ENCODE measurements around the gene NGEF.

The NGEF gene

DNA sequence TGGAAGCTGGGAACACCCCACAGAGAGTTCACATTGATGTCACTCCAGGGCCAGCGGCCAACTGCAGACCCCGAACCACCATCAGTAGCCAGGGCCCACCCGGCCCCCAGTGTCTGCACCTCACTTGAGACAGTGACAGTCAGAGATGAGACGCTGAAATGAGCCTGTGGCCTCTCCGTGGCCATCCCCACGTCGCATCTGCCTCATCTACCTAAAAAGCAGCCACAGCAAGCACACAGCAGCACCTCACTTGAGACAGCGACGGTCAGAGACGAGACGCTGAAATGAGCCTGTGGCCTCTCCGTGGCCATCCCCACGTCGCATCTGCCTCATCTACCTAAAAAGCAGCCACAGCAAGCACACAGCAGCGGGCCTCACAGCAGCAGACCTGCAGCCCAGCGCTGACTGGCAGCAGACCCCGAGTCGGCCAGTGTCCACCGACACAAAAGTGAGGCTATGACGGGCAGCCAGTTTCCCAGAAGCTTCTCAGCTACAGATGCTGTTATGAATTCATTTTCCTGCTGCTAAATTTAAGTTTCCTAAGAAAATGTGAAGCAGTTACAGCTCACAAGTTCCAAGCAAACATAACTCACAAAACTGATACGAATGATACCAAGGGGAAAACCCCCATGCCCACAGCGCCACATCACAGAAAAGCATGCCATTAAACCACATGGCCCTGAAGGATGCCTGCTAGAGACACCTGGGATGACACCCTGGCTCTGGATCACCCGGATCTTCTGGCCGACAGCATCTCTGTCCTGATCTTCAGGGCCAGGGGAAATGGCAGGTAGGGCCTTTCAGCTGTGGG is 115.3 kb downstream of the NGEF start:
- DNase-seq (ENCODE audit: low spot score), result no peak

DNA sequence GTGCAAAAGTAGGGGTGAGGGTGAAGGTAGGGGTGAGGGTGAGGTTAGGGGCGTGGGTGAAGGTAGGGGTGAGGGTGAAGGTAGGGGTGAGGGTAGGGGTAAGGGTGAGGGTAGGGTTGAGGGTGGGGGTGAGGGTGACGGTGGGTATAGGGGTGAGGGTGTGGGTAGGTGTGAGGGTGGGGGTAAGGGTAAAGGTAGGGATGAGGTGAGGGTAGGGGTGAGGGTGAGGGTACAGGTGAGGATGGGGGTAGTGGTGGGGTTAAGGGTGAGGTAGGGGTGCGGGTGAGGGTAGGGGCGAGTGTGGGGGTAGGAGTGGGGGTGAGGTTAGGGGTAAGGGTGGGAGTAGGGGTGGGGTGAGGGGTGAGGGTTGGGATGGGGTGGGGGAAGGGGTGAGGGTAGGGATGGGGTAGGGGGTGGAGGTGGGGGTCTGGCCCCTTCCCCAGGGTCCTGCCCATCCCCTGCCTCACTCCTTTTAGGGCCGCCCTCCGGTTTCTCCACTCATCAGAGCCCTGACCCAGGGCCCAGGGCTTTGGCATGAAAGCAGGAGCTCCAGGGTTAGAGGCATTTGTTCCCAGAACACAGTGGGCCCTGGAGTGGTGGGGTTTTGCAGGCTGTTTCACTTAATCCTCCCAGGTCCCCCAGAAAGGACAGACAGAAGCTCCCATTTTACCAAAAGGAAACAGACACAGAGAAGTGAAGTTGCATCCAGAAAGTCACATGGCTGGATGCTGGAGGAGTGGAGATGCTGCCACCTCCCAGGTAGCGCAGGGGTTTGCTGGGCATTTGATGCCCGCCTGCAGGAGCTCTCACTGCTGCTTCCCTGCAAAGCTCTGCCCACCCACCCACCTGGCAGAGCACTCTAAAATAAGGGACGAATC is 116.1 kb downstream of the NGEF start:
- no peak for DNase-seq (ENCODE audit: low spot score)

- no peak for DNase-seq (ENCODE audit: low spot score)
Observed at GRCh38 chr2:232896111-232896510, 116.9 kb downstream of the NGEF start.

DNA sequence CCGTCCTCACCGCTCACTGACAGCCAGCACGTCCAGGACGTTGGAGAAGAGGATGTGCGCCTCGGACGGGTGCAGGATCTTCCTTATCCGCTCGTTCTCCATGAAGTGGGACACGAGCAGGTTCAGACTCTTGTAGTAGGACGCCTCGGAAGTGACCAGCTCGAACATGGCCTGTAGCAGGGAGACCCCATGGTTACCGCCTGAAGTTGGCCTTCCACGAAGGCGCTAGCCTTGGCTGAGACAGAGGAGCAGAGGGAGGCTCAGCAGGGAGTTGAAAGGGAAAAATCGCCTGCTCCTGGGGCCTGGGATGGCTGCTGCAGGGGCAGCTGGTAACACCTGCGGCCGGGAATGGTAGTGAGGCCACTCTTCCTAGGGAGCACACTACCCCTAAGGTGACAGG is 118.3 kb downstream of the NGEF start:
- DNase-seq (ENCODE audit: low spot score), result no peak

- no peak for DNase-seq (ENCODE audit: low spot score)
Observed at GRCh38 chr2:232894251-232894650, 118.8 kb downstream of the NGEF start.

DNA sequence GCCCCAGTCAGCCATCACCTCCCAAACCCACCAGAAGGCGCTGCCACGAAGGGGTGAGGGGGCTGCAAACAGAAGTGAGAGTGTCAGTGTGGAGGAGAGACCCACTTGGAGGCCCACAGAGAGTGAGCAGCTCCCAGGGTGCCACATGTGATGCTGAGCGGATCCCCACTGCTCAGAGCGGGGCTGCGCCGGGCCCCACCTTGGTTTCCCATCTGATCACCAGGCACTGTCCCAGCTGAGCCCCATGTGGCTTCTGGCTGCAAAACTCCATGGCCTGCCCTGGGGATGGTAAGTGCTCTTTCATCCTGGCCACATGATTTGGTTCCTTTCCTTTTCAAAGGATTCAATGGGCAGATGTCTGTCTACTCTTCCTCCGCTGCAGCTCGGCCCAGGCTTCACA is 119.2 kb downstream of the NGEF start:
- DNase-seq (ENCODE audit: low spot score), result no peak

DNA sequence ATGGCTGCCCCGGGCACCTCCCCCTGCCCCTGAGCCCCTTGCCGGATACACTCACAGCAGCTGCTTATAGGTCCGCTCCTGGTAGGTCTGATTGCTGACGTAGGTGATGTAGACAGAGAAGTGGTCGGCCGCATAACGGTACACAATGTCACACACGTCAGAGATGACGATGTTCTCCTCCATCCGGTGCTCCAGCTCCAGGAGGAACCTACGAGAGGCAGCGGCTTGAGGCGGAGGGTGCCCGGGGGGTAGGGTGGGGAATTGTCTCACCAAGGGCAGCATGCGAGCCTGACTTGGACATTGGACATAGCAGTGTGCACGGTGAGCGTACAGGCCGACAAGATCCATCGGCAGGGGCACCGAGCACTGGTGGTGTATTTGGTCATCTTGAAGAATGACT is 120.2 kb downstream of the NGEF start:
- no peak for DNase-seq (ENCODE audit: low spot score)

- DNase-seq (ENCODE audit: low spot score), result no peak
Observed at GRCh38 chr2:232892221-232892620, 120.8 kb downstream of the NGEF start.

- DNase-seq (ENCODE audit: low spot score), result no peak
Observed at GRCh38 chr2:232891621-232892071, 121.4 kb downstream of the NGEF start.

DNA sequence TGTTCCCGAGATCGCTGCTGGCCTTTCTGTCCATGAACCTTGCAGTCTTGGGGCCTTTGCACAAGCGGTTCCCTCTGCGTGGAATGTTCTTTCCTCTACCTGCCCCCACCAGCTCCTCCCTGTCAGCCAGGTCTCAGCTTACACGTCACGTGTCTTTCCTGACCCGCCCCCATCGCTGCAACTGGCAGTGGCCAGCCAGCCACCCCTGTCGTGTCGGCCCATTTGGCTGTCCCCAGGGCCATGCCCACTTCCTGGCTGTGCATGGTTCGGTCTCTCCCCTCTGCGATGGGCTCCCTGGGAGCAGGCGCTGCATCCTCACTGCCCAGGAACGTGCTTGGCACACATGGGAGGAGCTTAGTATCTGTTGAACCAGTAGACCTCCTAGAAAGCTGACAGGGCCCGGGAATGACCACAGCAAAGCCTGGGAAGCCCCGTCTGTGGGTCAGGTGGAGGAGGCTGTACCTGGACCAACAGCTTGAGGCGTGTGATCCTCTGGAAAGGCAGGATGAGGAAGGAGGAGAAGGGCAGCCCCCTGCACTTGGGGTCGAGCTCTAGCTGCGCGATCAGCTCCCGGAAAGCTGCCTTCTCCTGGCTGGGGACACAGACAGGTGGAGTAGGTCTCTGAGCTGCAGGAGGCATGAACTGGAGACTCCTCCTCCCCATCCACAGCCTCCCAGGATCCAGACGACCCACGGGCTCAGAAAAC is 122.0 kb downstream of the NGEF start:
- DNase-seq (ENCODE audit: low spot score), result no peak

GRCh38 chr2:232890536-232890895 is 122.5 kb downstream of the NGEF start:
- no peak for DNase-seq (ENCODE audit: low spot score)

GRCh38 chr2:232889876-232890401 is 123.1 kb downstream of the NGEF start:
- DNase-seq (ENCODE audit: low spot score), result no peak

- DNase-seq (ENCODE audit: low spot score), result no peak
Observed at GRCh38 chr2:232888839-232889529, 124.1 kb downstream of the NGEF start.

GRCh38 chr2:232888099-232888836 is 124.8 kb downstream of the NGEF start:
- DNase-seq (ENCODE audit: low spot score), result no peak

DNA sequence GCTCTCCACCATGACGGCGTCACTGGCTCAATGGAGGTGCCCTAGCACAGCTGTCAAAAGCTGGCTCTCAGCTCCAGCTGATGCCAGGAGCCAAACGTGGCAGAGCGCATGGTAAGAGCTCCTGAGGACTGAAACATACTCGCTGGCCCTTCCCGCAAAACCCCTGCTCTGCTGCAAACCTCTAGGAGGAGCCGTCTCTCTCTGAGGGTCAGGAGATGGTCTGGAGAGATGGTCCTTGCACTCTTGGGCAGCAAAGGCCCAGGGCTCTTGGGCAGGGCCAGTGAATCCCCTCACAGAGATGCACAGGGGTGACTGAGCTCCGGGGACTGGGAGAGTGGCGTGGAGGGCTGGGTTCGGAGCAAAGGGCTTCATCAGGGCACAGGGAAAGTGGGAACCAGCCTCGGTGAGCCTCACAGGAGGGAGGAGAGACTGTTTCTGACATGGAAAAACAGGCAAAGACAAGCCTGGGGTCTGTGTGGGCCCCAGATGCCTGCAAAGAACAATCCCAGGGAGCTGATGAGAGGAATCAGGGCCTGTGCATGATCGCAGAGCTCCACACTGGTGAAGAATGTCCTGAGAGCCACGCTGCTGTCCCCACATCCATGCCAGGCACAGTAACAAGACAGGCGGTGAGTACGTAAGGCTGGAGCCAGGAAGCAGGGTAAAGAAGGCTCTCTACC is 125.7 kb downstream of the NGEF start:
- no peak for DNase-seq (ENCODE audit: low spot score)

- no peak for DNase-seq (ENCODE audit: low spot score)
Observed at GRCh38 chr2:232886632-232887031, 126.4 kb downstream of the NGEF start.

DNA sequence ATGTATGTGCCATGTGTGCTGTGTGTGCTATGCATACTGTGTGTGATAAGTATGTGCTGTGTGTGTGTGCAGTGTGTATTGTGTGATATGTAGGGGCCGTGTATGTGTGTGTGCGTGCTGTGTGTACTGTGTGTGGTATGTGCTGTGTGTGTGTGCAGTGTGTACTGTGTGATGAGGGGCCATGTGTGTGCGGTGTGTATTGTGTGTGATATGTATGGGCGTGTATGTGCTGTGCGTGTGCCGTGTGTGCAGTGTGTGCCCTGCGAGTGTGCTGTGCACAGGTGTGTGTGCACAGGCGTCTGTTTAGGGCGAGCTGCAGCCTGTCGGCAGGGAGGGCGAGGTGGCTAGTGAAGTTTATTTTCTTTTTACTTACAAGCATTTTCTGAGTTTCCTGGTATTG is 126.9 kb downstream of the NGEF start:
- DNase-seq (ENCODE audit: low spot score), result no peak

DNA sequence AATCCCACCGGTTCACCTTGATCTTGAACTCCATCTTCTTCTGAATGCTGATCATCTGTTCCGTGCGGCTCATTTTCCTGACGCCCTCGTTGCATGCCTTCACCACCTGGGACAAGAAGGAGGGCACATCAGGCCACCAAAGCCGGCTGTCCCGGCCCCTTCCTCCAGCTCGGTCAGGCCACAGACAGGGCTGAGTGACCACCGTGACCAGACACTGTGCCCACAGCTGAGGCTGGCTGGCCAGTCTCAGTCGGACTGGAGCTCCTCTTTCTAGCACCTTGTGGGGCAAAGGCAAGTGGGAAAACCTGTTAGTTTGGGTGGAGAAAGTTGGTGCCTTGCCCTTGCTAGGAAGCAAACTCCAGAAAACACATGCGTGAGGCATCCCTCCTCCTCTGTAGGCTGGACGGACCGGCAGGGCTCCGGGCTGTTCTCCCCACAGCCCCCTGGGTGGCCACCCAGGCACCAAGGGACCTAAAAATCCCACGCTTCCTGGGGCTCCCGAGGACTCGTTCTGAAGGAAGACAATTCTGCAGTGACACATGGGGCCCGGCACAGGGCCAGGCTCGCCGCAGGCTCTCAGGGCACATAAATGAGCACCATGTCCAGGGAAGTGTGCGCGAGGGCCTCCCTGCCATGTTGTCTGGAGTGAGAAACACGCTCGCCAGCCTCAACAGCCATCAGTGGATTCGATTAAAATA is 127.6 kb downstream of the NGEF start:
- DNase-seq (ENCODE audit: low spot score), result no peak

DNA sequence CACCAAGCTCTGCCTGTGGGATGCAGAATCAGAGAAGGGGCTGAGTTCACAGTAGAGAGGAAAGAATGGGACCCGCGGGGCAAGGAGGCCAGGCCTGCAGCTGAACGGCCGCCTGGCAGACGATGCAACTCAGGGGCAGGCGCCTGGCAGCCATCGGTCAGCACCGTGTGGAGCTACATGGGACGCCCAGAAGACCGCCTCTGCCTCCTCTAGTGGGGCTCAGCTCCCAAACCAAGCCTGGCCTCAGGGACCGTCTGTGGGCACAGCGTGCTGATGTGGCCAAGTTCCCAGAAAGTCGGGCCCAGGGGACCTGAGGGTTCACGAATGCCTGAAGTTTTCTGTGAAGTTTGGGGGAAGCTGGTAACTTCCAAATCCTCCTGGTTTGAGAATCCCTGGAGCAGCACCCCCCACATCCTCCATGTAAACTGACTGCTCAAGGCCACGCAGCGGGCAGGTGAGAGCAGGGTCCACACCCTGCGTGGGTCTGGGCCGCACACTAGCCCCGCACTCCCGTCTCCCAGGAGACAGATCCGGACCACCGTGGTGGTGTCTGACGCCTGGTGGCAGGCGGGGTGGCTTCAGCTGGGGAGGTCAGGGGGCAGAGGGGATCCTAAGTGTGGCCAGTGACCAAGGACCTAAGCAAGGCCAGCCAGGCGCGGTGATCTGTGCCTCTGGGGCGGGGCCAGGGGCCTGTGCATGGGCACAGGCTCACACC is 128.3 kb downstream of the NGEF start:
- DNase-seq (ENCODE audit: low spot score), result no peak
